Effector memory CD4-positive, alpha-beta T cell (primary cell): ENCODE results near the gene CDH20.

Source experiments
- DNase-seq, 3 donors: peaks; one replicate each; pipeline ENCODE4 v3.0.0-alpha.2; 2020
- H3K27ac ChIP-seq: 2 replicates; pipeline ENCODE4 v1.7.0; 2013; ENCODE audit warnings: mild to moderate bottlenecking, low read length, moderate library complexity; ENCODE audit not compliant: insufficient read depth, poor library complexity, severe bottlenecking
- H3K27me3 ChIP-seq: replicated peaks from 2 replicates; pipeline ENCODE4 v1.7.0; 2013; ENCODE audit warnings: mild to moderate bottlenecking, low read length; ENCODE audit not compliant: insufficient read depth, control insufficient read depth, poor library complexity, severe bottlenecking
- H3K36me3 ChIP-seq: 2 replicates; pipeline ENCODE4 v1.7.0; 2013; ENCODE audit warnings: mild to moderate bottlenecking, low read length, moderate library complexity; ENCODE audit not compliant: control insufficient read depth, insufficient read depth
- H3K4me1 ChIP-seq: 2 replicates; pipeline ENCODE4 v1.7.0; 2013; ENCODE audit warnings: low read length, mild to moderate bottlenecking; ENCODE audit not compliant: control insufficient read depth, insufficient read depth, poor library complexity, severe bottlenecking
- H3K4me3 ChIP-seq: 2 replicates; pipeline ENCODE4 v1.7.0; 2013; ENCODE audit warnings: low read length, low read depth, mild to moderate bottlenecking; ENCODE audit not compliant: insufficient read depth, poor library complexity, severe bottlenecking
- H3K9me3 ChIP-seq: 2 replicates; pipeline ENCODE4 v1.7.0; 2013; ENCODE audit warnings: mild to moderate bottlenecking, low read length, moderate library complexity; ENCODE audit not compliant: control insufficient read depth

The CDH20 gene

DNA sequence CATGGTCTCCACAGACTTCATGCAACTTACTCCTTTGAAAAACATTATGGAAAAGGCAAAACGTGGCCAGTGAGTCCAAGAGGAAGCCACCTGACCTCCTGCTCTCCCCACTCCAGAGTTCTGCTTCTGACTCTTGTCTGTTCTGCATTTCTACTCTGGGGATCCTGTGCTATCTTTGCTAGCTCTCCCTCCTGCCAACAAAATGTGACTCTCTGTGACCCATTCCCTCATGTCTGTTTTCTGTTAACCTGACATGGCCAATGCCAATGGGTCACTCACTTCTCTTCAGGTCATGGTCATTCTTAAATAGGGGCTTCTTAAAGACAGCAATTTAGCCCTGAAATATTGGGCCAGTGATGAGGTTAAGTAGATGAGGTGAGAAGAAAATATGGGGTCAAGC is 210.3 kb downstream of the CDH20 start:
- H3K27me3 ChIP-seq: peaks cover 3% of the 10 kb centered on the region

DNA sequence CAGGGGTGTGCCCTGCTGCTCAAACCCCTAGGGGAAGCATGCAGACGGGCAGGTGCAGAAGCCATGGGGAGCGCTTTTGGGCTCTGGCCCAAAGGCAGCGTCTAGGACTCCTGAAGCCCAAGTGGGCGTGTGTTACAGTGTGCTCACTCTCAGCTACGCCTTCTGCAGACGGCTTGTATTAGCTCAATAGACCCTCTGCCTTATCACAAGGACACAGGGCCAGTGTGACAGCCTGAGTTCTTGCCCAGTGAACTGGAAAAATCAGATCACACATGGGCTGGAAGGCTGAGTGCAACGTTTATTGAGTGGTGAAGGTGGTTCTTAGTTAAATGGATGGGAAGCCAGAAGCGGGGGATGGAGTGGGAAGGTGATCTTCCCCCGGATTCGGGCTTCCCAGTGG is 210.9 kb downstream of the CDH20 start:
- Histone ChIP-seq H3K4me3 (no peak overlapping the region), H3K4me1 (no peaks in the 10 kb centered on the region), H3K27ac (no peak overlapping the region), H3K36me3 (no peaks in the 10 kb centered on the region), H3K27me3 (peaks cover 3% of the 10 kb centered on the region), H3K9me3 (no peaks in the 10 kb centered on the region)
- no peak for DNase-seq

More for the DNA sequence above, 210.3 kb downstream of the CDH20 start:
- Histone ChIP-seq H3K4me1 (no peaks in the 10 kb centered on the region), H3K9me3 (no peaks in the 10 kb centered on the region), H3K27ac (no peak overlapping the region), H3K36me3 (no peaks in the 10 kb centered on the region), H3K4me3 (no peak overlapping the region)
- DNase-seq: no peak

DNA sequence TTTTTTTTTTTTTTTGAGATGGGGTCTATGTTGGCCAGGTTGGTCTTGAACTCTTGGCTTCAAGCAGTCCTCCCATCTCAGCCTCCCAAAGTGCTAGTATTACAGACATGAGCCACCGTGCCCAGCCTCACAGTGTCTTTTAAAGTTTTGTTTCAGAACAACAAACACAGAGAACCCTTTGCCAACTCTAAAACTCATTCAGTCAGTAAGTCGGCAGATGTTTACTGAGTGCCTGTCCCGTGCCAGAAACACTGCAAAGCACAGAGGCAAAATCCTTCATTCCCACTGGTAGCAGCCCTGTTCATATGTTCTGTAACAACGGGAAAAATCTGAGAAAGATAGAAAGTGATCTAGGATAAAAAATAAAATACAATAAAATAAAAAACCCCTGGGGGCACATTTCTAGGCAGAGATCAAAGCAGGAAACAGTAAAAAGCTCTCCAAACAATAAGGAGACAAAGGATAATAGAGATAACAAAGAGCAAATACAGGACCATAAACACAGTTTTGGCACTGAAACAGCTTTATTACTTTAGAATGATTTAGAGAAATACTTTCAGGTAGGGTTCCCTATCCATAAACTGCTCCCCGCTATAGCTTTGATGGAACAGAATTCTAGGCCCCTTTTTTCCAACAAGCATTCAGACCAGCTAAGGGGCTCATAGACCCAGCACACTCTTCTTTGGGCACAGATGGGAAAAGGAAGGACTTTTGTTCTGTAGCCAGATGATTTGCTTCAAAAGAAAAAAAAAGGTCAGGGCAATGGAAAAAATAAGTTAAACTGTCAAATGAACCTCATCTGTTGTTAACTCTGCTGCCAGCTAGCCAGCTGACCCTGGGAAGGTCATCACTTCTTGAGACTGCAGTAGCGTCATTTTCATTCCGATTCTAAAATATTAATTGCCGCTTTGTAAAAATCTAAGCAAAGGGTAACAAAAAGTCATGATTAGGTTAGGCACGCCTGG is 212.3 kb downstream of the CDH20 start:
- Histone ChIP-seq H3K4me1 (no peaks in the 10 kb centered on the region), H3K36me3 (no peaks in the 10 kb centered on the region), H3K4me3 (no peak overlapping the region), H3K9me3 (no peaks in the 10 kb centered on the region), H3K27me3 (peaks cover 3% of the 10 kb centered on the region), H3K27ac (no peak overlapping the region)
- no peak for DNase-seq

DNA sequence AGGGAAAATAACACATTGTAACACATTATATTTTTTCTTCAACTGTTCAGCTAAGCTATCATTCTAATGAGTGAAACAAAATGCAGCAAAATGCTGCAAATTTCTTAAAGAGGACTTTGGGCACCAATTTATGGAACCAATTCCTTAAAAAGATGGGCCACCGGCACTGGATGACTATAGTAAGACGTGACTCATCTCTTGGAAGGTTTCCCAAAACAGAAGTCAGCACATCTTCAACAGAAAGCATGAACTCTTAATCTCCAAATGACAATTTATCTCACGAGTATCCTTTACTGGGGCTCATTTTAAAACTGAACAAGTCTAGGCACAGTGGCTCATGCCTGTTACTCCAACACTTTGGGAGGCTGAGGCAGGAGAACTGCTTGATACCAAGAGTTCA is 213.4 kb downstream of the CDH20 start:
- no peak overlapping the region for H3K4me3 ChIP-seq
- peaks cover 3% of the 10 kb centered on the region for H3K27me3 ChIP-seq
- DNase-seq: no peak
- H3K9me3 ChIP-seq: no peaks in the 10 kb centered on the region
- H3K4me1 ChIP-seq: no peaks in the 10 kb centered on the region
- H3K36me3 ChIP-seq: no peaks in the 10 kb centered on the region
- H3K27ac ChIP-seq: no peak overlapping the region

DNA sequence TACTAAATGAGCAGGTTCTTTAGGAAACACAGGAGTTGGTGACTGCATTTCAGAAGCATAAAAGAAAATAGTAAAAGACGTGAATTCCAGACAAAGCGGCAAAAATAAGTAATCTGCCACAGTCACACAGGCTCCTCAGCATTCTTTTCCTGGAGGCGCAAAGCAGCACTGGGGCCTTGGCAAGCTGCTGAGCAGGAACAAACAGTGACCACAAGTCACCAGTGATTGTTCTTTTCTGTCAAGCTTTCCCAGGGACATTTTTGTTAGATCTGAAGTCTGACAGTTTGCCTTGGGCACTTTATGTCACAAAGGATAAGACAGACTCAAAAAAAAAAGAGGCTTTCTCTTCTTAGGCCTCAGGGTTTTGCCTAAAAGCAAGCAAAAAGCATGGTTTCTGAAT is 216.2 kb downstream of the CDH20 start:
- H3K4me1 ChIP-seq: no peaks in the 10 kb centered on the region

DNA sequence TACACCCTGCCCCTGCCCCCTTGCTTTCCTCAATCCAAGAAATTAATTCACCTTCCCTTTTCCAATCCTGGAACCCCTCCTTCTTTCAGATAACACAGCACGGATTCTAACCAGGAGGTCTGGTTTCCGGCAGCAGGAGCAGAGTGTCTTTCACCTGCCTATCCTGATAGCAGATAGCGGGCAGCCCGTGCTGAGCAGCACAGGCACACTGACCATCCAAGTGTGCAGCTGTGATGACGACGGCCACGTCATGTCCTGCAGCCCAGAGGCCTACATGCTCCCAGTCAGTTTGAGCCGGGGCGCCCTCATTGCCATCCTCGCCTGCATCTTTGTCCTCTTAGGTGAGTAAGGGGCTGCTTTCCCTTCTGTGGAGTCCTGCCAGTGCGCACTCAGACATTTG is 216.7 kb downstream of the CDH20 start:
- Histone ChIP-seq H3K4me3 (no peak overlapping the region), H3K27ac (no peak overlapping the region), H3K36me3 (no peaks in the 10 kb centered on the region), H3K27me3 (peaks cover under 1% of the 10 kb centered on the region), H3K9me3 (no peaks in the 10 kb centered on the region), H3K4me1 (no peaks in the 10 kb centered on the region)
- no peak for DNase-seq

More for the DNA sequence above, 216.2 kb downstream of the CDH20 start:
- Histone ChIP-seq H3K27me3 (peaks cover 3% of the 10 kb centered on the region), H3K27ac (no peak overlapping the region), H3K36me3 (no peaks in the 10 kb centered on the region), H3K4me3 (no peak overlapping the region), H3K9me3 (no peaks in the 10 kb centered on the region)
- DNase-seq: no peak

DNA sequence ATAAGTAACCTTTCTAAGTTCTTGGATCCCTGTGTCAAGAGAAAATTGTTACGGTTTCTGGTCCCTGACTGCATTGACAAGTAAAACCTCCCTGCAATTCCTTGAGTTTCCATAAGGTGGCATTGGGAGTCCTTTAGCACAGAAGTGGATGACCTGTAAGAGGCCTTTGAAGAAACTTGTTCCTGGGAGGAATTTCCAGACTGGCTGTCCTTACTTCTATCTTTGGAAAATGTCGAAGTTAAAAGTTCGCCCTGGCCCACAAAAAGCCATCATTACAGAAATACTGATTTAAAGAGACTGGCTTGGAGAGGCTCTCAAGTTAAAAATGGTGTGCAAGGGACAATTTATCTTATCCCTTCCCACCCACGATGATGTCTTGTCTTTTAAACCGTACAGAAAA is 218.4 kb downstream of the CDH20 start:
- no peak for DNase-seq
- no peaks in the 10 kb centered on the region for H3K36me3 ChIP-seq
- no peaks in the 10 kb centered on the region for H3K9me3 ChIP-seq
- no peaks in the 10 kb centered on the region for H3K4me1 ChIP-seq
- H3K4me3 ChIP-seq: no peak overlapping the region
- H3K27ac ChIP-seq: no peak overlapping the region
- H3K27me3 ChIP-seq: no peaks in the 10 kb centered on the region

DNA sequence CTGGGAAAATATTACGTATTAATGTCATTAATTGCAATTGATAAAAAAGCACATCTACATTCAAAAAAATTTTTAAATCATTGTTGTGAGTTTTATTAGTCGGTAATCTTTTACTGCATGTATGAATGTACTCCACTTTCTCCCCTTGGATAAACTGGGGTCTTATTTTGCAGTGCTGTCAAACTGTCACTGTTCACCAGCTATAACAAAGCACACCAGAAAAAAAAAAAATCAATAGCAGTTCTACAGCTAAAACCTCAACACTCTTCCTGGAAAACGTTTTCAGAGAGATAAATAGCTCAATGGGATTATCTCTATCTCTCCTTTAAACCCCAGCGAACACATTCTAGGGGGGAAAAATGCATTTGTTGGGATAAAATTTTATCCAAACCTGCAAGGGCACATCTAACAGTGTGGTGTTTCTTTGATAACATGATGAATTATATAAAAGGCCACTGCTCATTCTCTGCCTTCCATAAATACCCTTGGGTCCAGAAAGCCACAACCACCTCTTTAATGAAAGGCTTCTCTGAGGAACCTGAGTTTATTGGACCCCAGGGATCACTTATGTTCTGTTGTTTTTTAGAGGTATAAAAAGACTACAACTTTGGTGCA is 219.9 kb downstream of the CDH20 start:
- no peak for DNase-seq
- Histone ChIP-seq H3K4me1 (no peaks in the 10 kb centered on the region), H3K27ac (no peak overlapping the region), H3K9me3 (no peaks in the 10 kb centered on the region), H3K4me3 (no peak overlapping the region), H3K27me3 (no peaks in the 10 kb centered on the region), H3K36me3 (no peaks in the 10 kb centered on the region)

DNA sequence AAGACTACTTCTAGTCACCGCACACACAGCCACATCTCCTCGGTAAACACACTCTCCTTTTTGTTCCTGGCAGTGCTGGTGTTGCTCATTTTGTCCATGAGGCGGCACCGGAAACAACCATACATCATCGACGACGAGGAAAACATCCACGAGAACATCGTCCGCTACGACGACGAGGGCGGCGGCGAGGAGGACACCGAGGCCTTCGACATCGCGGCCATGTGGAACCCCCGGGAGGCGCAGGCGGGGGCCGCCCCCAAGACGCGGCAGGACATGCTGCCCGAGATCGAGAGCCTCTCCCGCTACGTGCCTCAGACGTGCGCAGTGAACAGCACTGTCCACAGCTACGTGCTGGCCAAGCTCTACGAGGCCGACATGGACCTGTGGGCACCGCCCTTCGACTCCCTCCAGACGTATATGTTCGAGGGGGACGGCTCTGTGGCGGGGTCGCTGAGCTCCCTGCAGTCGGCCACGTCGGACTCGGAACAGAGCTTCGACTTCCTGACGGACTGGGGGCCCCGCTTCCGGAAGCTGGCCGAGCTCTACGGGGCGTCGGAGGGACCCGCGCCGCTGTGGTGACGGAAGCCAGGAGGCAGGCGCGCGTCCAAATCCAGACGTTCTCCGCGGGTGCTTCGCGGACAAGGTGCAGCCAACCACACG is 221.0 kb downstream of the CDH20 start:
- H3K9me3 ChIP-seq: no peaks in the 10 kb centered on the region
- no peak overlapping the region for H3K4me3 ChIP-seq
- H3K36me3 ChIP-seq: no peaks in the 10 kb centered on the region
- H3K4me1 ChIP-seq: no peaks in the 10 kb centered on the region
- H3K27me3 ChIP-seq: no peaks in the 10 kb centered on the region
- no peak for DNase-seq
- H3K27ac ChIP-seq: no peak overlapping the region

DNA sequence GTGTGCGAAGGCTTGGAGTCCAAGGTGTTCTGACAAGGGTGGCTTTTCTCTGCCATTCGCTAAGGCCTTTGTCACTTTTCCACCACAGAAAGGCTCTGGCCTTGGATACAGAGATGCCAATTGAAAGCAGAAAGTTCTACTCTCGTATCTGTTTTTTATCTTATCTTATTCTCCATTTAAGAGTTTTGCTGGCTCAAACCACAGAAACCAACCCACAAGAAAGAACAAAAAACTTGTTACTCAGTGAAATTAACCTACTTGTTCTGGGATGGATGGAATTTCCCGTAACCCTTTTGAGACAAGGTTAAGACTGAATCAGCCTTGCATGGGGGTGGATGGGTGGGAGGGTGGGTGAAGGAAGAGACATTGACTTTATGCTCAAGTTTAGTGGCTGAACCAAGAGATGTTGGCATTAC is 221.7 kb downstream of the CDH20 start:
- DNase-seq: no peak
- Histone ChIP-seq H3K36me3 (no peaks in the 10 kb centered on the region), H3K4me1 (no peaks in the 10 kb centered on the region), H3K27ac (no peak overlapping the region), H3K4me3 (no peak overlapping the region), H3K27me3 (no peaks in the 10 kb centered on the region), H3K9me3 (no peaks in the 10 kb centered on the region)
